Caco-2 (cell line): Measurements from ENCODE around the gene SORCS2. TPM values are rescaled to one million over a fixed set of nuclear protein-coding genes. Genes with fewer than 3 reads are reported as not detected.

ENCODE experiments used
- BruUV-seq: library from RNA; stranded (reverse); fragments of 400-500 nt; replicated peaks from 2 replicates; lab custom pipeline; 2021; lab: Mats Ljungman, UMichigan
- CTCF ChIA-PET: fragments of 300-600 bp; sonication (Branson Sonifier 250); formaldehyde crosslinking; loops from one replicate; lab custom pipeline; 2022; ENCODE audit warnings: antibody characterized with exemption; lab: Charles Lee
- POLR2A ChIA-PET: fragments of 300-600 bp; sonication (Branson Sonifier 250); formaldehyde crosslinking; loops from one replicate; lab custom pipeline; 2022; ENCODE audit warnings: antibody characterized with exemption; lab: Charles Lee
- DNase-seq, 2 experiments: peaks; one replicate each; pipeline versions ENCODE4 v3.0.0 to v3.0.0-alpha.2; 2020 to 2022
- H3K27me3 ChIP-seq: replicated peaks from 2 replicates; pipeline ENCODE4 v1.6.0; 2011; ENCODE audit warnings: low read length; ENCODE audit not compliant: control insufficient read depth, insufficient read depth
- H3K36me3 ChIP-seq: 2 replicates; pipeline ENCODE4 v1.5.1; 2011; ENCODE audit warnings: low read length; ENCODE audit not compliant: control insufficient read depth, insufficient read depth
- H3K4me1 ChIP-seq: fragments of 250-450 bp; sonication (Bioruptor Pico); 2 replicates; pipeline ENCODE4 v1.5.1; 2020; ENCODE audit warnings: mild to moderate bottlenecking
- H3K4me3 ChIP-seq: 2 replicates; pipeline ENCODE4 v1.5.1; 2011; ENCODE audit warnings: low read depth, mild to moderate bottlenecking, control low read depth, low read length
- H3K9me3 ChIP-seq: fragments of 250-450 bp; sonication (Bioruptor Pico); 2 replicates; pipeline ENCODE4 v1.5.1; 2020; ENCODE audit warnings: mild to moderate bottlenecking, moderate library complexity
- H3K27ac Mint-ChIP-seq: one replicate; pipeline ENCODE4 v1.8.0; 2022; ENCODE audit warnings: mixed read lengths; ENCODE audit not compliant: unreplicated experiment
- H3K27me3 Mint-ChIP-seq: one replicate; pipeline ENCODE4 v1.8.0; 2022; ENCODE audit warnings: mixed read lengths; ENCODE audit not compliant: insufficient read depth, unreplicated experiment
- H3K36me3 Mint-ChIP-seq: one replicate; pipeline ENCODE4 v1.8.0; 2022; ENCODE audit warnings: mild to moderate bottlenecking, mixed read lengths; ENCODE audit not compliant: insufficient read depth, unreplicated experiment
- H3K4me1 Mint-ChIP-seq: one replicate; pipeline ENCODE4 v1.8.0; 2022; ENCODE audit warnings: low read depth, mixed read lengths; ENCODE audit not compliant: unreplicated experiment
- H3K4me3 Mint-ChIP-seq: one replicate; pipeline ENCODE4 v1.8.0; 2022; ENCODE audit warnings: mild to moderate bottlenecking, moderate library complexity, mixed read lengths; ENCODE audit not compliant: unreplicated experiment
- H3K9me3 Mint-ChIP-seq: one replicate; pipeline ENCODE4 v1.8.0; 2022; ENCODE audit warnings: mixed read lengths; ENCODE audit not compliant: unreplicated experiment
- intact Hi-C: fragments of 100-400 bp; cut with micrococcal nuclease; formaldehyde crosslinking; loops from one replicate; pipeline ENCODE4 v1.10.0; 2022; ENCODE audit not compliant: unreplicated experiment
- total RNA-seq: library from RNA; stranded (reverse); gene quantifications from 2 replicates; pipeline ENCODE4 v1.2.3, GENCODE V29; 2022
- TF ChIP-seq, protein P1 (sequence below), 2 experiments: fragments of 200-600 bp in 1 of 2; IDR thresholded peaks; 1 replicate in 1 of 2; 2 replicates in 1 of 2; pipeline versions ENCODE4 v1.5.1 to v1.8.0; 2011 to 2022; ENCODE audit warnings: antibody characterized with exemption in 1 of 2, control low read depth in 1 of 2, inconsistent platforms in 1 of 2, low read depth in 1 of 2, low read length in 1 of 2, mild to moderate bottlenecking in 1 of 2, moderate library complexity in 1 of 2; ENCODE audit not compliant: insufficient read depth in 1 of 2, severe bottlenecking in 1 of 2, unreplicated experiment in 1 of 2

SORCS2 gene
- total RNA-seq, 1 experiment from 2014 or later, result 1.6 TPM

DNA sequence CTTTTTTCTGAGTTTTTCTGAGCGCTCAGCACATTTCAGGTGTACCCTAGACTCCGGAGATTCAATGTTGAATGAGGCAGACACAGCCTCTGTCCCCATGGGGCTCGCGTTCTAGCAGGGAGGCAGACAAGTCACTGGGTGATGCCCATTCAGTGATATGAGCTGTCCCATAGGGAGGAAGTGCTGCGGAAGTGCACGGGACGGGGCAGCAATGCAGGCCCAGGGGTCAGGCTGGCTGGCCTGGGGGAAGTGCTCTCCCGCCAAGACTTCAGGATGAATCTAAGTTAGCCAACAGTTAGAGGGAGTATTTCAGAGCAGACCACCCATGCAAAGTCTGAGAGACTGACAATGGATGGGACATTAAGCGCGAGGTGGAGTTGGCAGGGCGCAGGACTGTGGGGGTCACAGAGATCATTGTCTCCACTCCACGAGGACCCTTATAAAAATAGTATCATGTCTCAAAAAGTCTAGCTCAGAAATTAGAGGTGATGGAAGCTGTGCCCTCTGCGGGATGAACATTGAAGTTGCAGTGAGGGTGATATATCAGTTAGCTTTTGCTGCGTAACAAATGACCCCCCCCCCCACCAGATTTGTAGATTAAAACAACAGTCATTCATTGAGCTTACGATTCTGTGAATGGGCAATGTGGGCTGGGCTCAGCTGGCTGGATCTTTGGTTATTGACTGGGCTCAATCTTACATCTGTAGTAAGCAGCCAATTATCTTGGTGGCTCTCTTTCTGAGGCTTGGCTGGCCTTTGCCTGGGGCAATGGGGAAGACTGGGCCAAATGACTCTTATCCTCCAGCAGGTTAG lies 226.0 kb downstream of the SORCS2 start:
- Mint-ChIP-seq H3K4me3 (no peak overlapping the region), H3K27ac (no peak overlapping the region), H3K9me3 (no peaks in the 10 kb centered on the region), H3K27me3 (no peaks in the 10 kb centered on the region), H3K4me1 (peaks cover 31% of the 10 kb centered on the region), H3K36me3 (peaks cover 4% of the 10 kb centered on the region)
- no peak for DNase-seq
- intact Hi-C loops, result no loop called here
- Histone ChIP-seq H3K4me1 (peaks cover 24% of the 10 kb centered on the region), H3K36me3 (no peaks in the 10 kb centered on the region), H3K4me3 (no peak overlapping the region), H3K9me3 (no peaks in the 10 kb centered on the region), H3K27me3 (no peaks in the 10 kb centered on the region)
- ChIA-PET POLR2A (no interaction called here), CTCF (interaction anchor here (0.6 kb wide), 1 partner anchor 224 kb away, joined by 6 read pairs; no protein-coding TSS in a partner anchor)
- BruUV-seq, result no TSS peak
- TF ChIP-seq, protein P1, sequence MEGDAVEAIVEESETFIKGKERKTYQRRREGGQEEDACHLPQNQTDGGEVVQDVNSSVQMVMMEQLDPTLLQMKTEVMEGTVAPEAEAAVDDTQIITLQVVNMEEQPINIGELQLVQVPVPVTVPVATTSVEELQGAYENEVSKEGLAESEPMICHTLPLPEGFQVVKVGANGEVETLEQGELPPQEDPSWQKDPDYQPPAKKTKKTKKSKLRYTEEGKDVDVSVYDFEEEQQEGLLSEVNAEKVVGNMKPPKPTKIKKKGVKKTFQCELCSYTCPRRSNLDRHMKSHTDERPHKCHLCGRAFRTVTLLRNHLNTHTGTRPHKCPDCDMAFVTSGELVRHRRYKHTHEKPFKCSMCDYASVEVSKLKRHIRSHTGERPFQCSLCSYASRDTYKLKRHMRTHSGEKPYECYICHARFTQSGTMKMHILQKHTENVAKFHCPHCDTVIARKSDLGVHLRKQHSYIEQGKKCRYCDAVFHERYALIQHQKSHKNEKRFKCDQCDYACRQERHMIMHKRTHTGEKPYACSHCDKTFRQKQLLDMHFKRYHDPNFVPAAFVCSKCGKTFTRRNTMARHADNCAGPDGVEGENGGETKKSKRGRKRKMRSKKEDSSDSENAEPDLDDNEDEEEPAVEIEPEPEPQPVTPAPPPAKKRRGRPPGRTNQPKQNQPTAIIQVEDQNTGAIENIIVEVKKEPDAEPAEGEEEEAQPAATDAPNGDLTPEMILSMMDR (IDR thresholded peaks at IDR 0.05; ENCODE audit: insufficient read depth in 1 of 2, low read depth in 1 of 2, low read length in 1 of 2, severe bottlenecking in 1 of 2, unreplicated experiment in 1 of 2), result no peak

DNA sequence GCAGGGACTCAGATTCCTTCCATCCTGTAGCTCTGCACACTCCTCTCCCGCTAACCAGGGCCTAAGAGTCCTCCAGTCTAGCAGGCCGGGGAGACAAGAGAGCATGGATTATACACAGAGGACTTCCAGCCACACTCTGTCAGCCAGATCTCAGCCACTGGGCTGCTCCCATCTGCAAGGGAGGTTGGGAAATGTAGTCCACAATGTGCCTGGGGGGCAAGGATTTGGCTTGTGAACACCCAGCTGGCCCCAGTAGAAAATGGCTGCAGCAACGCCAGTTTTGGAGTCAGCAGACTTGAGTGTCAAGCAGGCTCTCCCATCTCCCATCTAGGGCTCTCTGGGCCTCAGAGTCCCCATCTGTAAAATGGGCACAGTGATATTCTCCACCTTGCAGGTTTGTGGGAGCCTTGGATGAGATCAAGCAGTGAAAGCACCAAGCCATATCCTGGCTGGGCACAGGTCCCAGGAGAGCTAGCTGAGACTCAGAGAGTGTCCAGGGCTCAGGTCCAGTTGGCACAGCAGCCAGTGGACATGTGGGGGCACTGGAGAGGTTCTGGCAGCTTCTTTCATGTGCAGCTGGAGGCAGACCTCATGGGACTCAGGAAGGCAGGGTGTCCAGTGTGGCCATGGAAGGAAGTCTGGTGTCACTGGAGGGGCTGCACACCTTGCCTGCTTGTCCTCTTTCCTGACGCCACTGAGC lies 227.8 kb downstream of the SORCS2 start:
- H3K4me1 ChIP-seq, result peaks cover 13% of the 10 kb centered on the region
- Mint-ChIP-seq H3K9me3 (no peaks in the 10 kb centered on the region), H3K27ac (no peak overlapping the region), H3K4me3 (no peak overlapping the region), H3K36me3 (no peaks in the 10 kb centered on the region), H3K4me1 (peaks cover 14% of the 10 kb centered on the region), H3K27me3 (no peaks in the 10 kb centered on the region)
- TF ChIP-seq, protein P1 (IDR thresholded peaks at IDR 0.05; ENCODE audit: insufficient read depth in 1 of 2, low read depth in 1 of 2, low read length in 1 of 2, severe bottlenecking in 1 of 2, unreplicated experiment in 1 of 2), result no peak
- BruUV-seq, result no TSS peak
- intact Hi-C loops, result no loop called here
- ChIA-PET CTCF (no interaction called here), POLR2A (no interaction called here)
- H3K27me3 ChIP-seq, result no peaks in the 10 kb centered on the region
- no peaks in the 10 kb centered on the region for H3K9me3 ChIP-seq
- H3K36me3 ChIP-seq, result no peaks in the 10 kb centered on the region
- DNase-seq, result peak in 1 of 2 experiments; percentile 26
- H3K4me3 ChIP-seq, result no peak overlapping the region

DNA sequence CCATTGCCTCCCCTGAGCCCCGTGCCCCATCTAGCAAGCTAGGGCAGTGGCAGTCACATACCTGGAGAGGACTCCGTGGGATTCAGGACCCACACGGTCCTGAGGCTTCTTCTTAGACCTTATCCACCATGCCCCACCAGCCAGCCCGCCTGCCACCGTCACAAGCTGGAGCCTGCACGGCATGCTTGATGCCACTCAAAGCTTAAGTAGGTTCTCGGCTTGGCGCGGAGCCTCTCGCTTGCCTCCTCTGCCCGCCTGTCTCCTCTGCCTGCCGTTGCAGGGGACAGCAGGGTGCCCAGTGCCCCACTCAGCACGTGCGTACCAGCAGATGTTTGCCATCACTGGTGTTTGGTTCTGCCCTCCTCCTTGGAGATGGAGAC lies 228.3 kb downstream of the SORCS2 start:
- Histone ChIP-seq H3K4me3 (no peak overlapping the region), H3K9me3 (no peaks in the 10 kb centered on the region), H3K36me3 (no peaks in the 10 kb centered on the region), H3K4me1 (peaks cover 8% of the 10 kb centered on the region), H3K27me3 (no peaks in the 10 kb centered on the region)
- H3K27ac Mint-ChIP-seq, result no peak overlapping the region
- ChIA-PET POLR2A (no interaction called here), CTCF (no interaction called here)
- intact Hi-C loops, result no loop called here
- DNase-seq, result no peak
- peaks cover 10% of the 10 kb centered on the region for H3K4me1 Mint-ChIP-seq
- BruUV-seq, result no TSS peak
- H3K36me3 Mint-ChIP-seq, result no peaks in the 10 kb centered on the region
- TF ChIP-seq, protein P1 (IDR thresholded peaks at IDR 0.05; ENCODE audit: insufficient read depth in 1 of 2, low read depth in 1 of 2, low read length in 1 of 2, severe bottlenecking in 1 of 2, unreplicated experiment in 1 of 2), result no peak
- no peaks in the 10 kb centered on the region for H3K9me3 Mint-ChIP-seq
- H3K4me3 Mint-ChIP-seq, result no peak overlapping the region
- H3K27me3 Mint-ChIP-seq, result no peaks in the 10 kb centered on the region
